GM21825 (cell line): ENCODE measurements around the gene ERP29.
"Not testable (repeated sequence)": the region's sequence is repeated elsewhere in the genome, so short reads cannot be mapped to it uniquely, and the experiment has no call there.

ENCODE experiments used
- ATAC-seq: cut with Tn5 transposase; IDR thresholded peaks from one replicate; pipeline ENCODE4 v1.9.1; 2021; ENCODE audit warnings: mild to moderate bottlenecking, moderate library complexity; ENCODE audit not compliant: unreplicated experiment

The ERP29 gene

DNA sequence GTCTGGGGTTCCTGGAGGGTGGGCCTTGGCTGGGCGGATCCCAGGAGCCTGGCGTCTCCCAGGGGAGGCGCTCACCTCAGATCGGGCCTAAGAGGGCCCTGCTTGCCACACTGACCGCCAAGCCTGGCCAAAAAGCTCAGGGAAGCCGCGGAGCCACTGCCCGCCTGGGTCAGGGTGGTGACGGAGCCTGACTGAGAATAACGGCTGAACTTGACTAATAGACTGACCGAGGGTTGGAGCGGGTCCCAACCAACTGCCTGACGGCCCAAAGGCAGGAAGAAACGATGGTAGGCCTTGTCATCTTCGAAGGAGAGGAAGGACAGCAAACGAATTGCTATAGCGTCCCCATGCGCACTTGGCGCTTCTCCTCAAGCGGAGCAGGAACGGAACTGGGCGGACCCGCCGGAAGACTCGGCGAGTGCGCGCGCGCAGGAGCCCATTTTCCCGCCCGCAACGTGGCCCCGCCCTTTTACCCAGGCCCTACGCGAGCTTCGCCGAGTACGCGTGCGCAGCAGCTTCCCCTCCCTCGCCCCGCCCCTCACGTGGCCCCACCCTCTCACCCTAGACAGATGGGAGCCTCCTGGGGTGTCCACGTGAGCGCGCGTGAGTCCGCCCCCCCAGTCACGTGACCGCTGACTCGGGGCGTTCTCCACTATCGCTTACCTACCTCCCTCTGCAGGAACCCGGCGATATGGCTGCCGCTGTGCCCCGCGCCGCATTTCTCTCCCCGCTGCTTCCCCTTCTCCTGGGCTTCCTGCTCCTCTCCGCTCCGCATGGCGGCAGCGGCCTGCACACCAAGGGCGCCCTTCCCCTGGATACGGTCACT lies at the start of gene ERP29, which contains the start of gene TMEM116:
ERP29 (plus strand) TSS at position 652 of the 826 bp plus-strand sequence; CDS start at position 692, 40 bp downstream.
TMEM116 (minus strand) TSS at position 391 of the 826 bp plus-strand sequence. CDS start 7,895 bp downstream, outside the sequence.
- peak; percentile 65 for ATAC-seq

DNA sequence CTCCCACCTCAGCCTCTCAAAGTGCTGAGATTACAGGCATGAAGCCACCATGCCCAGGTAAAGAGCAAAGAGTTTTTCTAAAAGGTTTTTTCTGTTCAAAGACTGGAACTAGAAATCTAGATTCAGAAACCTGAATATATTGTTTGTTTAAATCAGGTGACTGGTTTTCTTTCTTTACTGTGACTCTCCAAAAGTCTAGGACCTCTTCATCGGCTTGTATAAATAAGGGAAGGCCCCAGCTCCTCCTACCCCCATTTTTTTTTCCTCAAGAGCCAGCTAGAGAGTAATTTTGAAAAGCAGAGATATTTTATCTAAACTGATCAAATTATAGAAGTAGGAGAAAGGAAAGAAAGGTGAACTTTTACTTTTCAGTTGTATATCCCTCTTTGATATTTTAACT lies 48.3 kb upstream of the ERP29 start:
- ATAC-seq, result no peak

DNA sequence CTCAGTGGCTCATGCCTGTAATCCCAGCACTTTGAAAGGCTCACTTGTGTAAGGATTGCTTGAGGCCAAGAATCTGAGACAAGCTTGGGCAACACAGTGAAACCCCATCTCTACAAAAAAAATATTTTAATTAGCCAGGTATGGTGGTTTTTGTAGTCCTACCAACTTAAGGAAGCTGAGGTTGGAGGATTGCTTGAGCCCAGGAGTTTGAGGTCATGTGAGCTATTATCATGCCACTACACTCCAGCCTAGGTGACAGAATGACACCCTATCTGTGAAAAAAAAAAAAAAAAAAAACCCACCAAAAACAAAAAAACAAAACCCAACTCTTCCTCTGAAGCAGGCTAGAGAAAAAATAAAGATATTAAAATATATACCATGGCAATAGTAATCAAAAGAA lies 41.4 kb upstream of the ERP29 start:
- ATAC-seq, result no peak

DNA sequence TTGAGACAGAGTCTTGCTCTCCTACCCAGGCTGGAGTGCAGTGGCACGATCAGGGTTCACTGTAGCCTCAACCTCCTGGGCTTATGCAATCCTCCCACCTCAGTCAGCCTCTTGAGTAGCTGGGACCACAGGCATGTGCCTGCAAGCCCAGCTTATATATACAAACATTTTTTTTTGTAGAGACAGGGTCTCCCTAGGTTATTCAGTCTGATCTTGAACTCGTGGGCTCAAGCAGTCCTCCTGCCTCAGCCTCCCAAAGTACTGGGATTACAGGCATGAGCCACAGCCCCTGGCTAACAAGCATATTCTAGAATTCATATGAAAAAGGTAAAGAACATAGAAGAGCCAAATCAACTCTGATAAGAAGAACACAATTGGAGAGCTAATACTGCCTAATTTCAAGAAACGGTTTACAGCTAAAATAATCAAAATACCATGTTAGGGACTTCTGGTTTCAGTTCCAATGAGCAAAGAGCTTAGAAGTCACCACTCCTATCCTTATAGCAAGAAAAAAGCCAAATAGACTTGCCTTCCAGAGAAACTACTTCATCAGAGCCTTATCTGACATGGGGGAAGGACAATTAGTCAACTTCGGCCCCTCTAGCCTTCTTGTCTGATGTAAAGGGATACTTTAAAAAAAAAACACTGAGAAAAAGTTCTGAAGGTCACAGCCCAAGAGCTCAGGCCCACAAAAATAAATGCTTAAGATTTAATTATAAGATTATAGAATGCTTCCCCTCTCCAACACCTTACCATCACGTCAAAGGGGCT lies 37.9 kb upstream of the ERP29 start:
- no peak for ATAC-seq

DNA sequence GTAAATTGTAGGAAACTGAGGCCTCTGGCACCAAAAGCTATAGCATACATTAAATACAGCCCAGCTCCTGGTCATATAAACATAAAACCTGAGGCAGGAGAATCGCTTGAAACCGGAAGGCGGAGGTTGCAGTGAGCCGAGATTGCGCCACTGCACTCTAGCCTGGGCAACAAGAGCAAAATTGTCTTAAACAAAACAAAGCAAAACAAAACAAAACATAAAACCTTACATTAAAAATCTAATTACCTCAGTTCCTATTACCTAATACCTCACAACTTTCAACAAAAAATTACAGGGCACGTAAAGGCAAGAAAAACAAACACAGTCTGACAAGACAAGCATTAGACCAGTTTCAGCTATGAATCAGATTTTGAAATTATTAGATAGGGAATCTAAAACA lies 36.9 kb upstream of the ERP29 start:
- ATAC-seq, result no peak

DNA sequence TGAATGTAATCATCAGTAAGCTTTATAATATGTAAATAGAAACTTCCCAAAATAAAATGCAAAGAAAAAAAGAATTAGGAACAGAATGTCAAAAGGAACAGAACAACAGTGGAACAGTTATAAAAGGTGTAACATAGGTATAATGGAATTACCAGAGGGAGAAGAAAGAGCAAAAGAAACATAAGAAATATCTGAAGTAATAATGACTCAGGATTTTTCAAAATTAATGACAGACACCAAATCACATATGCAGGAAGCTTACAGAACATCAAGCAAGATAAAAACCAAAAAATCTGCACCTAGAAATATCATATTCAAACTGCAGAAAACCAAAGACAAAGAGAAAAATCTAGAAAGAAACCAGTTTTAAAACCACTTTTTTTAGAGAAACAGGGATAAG lies 36.4 kb upstream of the ERP29 start:
- no peak for ATAC-seq

DNA sequence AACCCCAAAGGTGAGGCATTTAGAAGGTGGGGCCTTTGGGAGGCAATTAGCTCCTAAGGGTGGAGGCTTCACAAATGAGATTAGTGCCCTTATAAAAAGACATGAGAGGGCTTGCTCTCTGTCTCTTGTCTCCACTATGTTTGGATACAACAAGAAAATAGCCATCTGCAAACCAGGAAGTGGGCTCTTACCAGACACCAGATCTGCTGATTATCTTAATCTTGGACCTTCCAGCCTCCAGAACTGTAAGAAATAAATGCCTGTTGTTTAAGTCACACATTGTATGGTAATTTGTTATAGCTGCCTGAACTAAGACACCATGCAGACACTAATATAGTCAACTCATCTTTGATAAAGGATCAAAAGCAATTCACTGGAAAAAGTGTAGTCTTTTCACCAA lies 34.7 kb upstream of the ERP29 start:
- ATAC-seq, result no peak

DNA sequence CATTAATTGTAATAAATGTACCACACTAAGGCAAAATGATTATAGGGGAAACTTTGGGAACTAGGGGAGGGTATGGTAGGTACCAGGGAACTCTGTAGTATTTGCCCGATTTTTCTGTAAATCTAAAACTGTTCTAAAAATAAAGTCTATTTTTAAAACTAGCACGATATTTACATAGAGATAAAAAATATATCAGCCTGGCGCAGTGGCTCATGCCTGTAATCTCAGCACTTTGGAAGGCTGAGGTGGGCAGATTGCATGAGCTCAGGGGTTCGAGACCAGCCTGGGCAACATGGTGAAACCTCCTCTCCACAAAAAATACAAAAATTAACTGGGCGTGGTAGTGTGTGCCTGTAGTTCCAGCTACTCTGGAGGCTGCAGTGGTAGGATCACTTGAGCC lies 32.6 kb upstream of the ERP29 start:
- no peak for ATAC-seq

DNA sequence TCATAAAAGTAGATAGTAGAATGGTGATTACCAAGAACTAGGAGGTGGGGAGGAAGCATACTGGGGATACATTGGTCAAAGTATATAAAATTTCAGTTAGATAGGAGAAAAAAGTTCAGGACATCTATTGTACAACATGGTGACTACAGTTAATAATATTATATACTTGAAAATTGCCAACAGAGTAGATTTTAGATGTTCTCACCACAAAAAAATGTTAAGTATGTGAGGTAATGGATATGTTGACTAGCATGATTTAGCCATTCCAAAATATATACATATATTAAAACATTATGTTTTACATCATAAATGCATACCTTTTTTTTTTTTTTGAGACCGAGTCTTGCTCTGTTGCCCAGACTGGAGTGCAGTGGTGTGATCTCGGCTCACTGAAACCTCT lies 31.2 kb upstream of the ERP29 start:
- ATAC-seq, result no peak

DNA sequence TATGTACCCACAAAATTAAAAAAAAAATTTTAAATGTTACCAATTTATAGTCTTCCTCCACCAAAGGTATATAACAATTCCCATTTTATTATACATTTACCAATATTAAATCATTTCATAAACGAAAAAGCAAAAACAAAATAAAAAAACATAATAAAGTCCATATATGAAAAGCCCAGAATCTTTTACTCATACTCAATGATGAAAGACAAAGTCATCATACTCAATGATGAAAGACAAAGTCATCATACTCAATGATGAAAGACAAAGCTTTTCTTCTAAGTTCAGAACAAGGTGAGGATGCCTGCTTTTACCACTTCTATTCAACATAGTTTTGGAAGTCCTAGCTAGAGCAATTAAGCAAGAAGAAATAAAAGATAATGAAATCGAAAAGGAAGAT lies 28.4 kb upstream of the ERP29 start:
- ATAC-seq, result no peak

DNA sequence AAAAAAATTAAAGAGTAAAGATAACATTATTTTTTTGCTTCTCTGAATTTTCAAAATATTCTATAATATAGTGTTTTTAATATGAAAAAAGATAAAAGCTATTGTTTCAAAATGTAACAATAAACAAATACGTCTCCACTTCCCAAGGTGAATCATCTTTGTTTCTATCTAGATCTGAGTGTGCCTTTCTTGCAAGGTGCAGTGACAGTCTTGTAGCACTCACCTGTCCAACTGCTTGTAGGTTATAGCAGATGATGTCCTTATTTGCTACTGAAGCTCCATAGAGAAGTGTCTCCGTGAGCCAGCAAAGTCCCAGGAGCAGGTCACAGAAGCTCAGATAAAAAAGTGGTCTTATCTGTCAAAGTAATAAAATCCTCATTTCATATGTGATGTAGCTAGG lies 21.7 kb upstream of the ERP29 start:
- no peak for ATAC-seq

DNA sequence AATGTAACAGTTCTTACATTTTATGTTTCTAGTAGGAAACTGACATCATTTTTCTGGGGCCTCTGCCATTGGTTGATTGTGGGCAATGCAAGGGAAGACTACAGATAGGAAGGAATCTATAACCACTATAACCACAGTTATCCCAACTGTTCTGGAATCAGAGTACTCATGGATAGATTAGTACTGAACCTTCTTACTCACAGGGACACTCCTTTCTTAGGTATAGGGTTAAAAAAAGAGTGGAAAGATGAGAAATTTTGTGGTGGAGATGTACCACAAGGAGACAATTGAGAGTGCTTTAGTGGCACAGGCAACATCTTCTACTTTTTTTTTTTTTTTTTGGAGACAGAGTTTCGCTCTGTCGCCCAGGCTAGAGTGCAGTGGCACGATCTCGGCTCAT lies 21.3 kb upstream of the ERP29 start:
- ATAC-seq, result no peak

DNA sequence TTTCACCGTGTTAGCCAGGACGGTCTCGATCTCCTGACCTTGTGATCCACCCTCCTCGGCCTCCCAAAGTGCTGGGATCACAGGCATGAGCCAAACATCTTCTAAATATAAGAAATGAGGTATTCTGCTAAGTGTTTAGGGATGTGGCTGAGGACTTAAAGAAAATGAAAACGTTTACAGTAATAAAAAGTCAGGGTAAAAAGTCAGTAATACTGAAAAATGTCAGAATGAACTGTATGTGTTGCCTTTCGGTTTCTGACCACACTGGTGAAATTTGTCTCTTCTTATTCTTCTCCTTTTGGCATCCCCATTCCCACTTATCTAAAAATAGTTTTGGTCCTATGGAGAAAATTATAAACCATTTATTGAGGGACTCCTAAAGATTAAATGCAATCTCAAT lies 20.8 kb upstream of the ERP29 start:
- no peak for ATAC-seq

DNA sequence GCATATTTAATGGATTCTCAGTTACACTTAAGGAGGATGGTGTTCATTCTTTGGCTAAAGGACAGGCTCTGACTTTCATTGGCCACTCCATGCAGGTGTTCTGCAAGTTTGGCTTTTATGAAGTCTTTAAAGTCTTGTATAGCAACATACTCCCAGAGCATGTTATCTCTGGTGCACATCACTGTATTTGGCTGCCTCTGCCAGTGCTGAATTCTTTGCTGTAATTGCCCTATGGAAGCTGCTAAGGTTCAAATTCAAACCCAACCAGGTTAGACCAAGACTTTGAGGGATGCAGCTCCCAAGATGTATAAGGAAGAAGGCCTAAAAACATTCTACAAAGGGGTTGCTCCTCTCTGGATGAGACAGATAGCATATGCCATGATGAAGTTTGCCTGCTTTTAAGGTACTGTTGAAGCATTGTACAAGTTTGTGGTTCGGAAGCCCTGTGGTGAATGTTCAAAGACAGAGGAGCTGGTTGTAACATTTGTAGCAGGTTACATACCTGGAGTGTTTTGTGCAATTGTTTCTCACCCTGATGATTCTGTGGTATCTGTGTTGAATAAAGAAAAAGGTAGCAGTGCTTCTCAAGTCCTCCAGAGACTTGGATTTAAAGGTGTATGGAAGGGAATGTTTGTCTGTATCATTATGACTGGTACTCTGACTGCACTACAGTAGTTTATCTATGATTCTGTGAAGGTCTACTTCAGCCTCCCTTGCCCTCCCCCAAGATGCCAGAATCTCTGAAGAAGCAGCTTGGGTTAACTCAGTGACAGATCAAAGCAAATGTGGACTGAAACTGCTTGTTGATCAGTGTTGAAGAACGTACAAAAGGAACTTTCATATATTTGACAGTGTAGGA lies 19.7 kb upstream of the ERP29 start:
- no peak for ATAC-seq

DNA sequence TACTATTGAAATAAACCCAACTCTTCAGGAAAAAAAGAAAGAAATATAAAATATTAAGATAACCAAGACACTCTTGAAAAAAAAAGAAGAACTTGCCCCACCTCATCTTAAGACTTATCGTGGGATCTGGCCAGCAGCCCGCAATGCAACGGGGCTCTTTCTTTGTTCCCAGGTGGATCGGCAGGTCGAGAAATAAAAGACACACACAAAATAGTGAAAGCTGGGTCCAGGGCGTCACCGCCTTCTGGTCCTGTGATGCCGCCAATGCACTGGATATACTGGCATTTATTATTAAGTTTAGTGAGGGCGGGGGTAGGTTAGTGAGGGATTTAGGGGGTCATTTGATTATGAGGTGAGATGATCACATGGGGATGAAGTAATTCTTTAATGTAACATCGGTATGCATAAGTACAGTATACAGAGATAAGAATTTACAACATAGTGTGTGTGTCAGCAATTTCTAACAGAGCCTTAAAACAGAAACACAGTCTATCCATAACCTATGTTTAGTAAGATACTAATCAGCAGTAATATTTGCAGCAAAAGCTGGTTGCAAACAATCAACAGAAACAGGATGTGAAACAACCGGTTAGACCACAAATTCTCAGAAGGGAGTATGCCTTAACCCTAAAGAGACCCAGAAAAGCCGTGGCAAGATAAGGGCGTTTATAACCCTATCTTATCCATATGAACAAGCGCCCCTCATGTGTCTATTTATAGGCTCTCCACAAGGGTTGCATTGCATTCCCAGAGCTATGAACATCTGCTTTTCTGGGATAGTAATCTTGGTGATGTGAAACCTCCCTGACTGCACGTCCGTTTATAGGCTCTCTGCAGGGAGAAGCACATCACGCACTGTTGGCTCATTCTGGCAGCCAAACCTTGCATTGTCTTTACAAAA lies 18.8 kb upstream of the ERP29 start:
- not testable (repeated sequence) for ATAC-seq

DNA sequence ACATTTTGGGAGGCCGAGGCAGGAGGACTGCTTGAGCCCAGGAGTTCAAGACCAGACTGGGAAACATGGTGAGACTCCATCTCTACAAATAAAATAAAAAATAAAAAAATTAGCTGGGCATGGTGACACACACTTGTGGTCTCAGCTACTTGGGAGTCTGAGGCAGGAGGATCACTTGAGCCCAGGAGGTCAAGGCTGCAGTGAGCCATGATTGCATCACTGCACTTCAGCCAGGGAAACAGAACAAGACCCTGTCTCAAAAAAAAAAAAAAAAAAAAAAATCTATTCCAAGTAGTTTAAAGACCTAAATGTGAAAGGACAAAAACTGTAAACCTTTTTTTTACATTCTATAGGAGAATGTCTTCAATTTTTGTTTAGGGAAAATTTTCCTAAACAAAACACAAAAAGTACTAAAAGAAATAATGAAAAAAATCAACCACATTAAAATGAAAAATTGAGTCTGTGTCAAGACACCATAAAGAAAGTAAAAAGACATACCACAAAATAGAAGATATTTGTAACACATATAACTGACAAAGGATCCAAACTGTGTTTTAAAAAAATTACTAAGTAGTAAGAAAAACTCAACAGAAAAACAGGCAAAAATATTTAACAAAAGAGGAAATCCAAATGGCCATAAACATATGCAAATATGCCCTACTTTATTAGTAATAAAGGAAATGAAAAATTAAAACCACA lies 17.3 kb upstream of the ERP29 start:
- ATAC-seq, result no peak

DNA sequence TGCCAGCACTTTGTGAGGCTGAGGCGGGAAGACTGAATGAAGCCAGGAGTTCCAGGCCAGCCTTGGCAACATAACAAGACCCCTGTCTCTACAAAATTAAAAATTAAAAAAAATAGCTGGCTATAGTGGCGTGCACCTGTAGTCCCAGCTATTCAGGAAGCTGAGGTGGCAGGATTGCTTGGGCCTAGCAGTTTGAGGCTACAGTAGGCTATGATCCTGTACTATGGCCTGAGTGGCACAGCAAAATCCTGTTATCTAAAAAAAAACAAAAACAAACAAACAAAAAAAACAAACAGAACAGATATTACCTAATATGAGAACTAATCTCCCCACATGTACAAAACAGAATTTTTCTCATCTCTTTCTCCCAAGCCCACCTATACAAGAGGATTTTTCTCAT lies 15.9 kb upstream of the ERP29 start:
- no peak for ATAC-seq

DNA sequence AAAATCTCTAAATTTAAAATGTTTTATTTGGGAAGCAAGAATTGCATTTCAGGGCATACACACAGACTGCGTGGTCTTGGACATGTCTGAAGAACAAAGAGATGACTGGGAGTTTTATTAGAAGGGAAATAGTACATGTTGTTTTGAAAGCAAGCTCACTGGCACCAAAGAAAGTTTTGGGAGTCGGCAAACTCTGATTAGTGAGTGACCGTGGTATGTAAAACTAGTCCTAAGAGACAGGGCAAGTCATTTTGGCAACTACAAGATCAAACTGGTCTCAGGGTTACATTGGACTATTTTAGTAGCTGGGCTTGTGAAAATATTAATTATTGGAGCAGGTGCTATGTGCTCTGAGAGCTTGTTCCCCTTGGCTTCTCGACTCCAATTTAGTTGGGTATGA lies 15.2 kb upstream of the ERP29 start:
- ATAC-seq, result no peak

DNA sequence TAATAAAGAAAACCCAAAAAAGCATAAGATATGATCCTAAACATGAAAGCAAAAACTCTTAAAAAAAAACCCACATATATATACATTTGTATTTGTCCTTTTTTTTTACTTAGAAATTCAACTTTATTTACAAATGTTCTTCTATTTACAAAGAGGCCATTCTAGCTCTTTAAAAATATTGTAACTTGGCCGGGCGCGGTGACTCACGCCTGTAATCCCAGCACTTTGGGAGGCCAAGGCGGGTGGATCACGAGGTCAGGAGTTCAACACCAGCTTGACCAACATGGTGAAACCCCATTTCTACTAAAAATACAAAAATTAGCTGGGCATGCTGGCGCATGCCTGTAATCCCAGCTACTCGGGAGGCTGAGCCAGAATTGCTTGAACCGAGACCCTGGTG lies 14.1 kb upstream of the ERP29 start:
- ATAC-seq, result not testable (repeated sequence)

DNA sequence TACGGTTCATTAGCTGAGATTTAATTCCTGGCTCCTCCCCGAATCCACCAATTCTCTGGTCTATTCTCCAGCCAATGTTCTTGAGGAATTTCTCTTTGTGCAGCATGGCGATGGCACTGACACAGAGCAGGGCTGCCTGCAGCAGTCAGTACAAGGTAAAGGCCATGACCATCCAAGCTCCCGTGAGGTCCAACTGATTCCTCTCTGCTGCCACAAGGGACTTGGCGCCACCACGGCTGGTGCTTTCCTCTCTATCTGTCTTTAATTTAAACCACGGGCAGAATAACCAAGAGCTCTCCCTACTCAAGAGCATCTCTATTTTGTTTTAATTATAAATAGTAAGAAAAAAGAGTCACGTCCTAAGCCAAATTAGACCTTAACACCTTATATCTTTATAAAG lies 12.4 kb upstream of the ERP29 start:
- no peak for ATAC-seq
